B cell (primary cell): ENCODE measurements around the gene KCNK1.
"Not testable (repeated sequence)": the region's sequence is repeated elsewhere in the genome, so short reads cannot be mapped to it uniquely, and the experiment has no call there.

Source experiments
- CTCF ChIP-seq: fragments of 200-600 bp; IDR thresholded peaks from one replicate; pipeline ENCODE4 v1.8.0; 2022; ENCODE audit warnings: antibody characterized with exemption, mild to moderate bottlenecking
- EZH2 ChIP-seq: IDR thresholded peaks from 2 replicates; pipeline ENCODE4 v1.6.1; 2012; ENCODE audit warnings: borderline replicate concordance, low read depth, mild to moderate bottlenecking, moderate library complexity, low read length; ENCODE audit not compliant: insufficient read depth, poor library complexity, severe bottlenecking

- not testable (repeated sequence) for TF ChIP-seq CTCF, EZH2
These were observed 5.5 kb downstream of the KCNK1 start for GRCh38 chr1:233619414-233619813.
